ENCODE data around the gene FBXW4.

FBXW4 gene

DNA sequence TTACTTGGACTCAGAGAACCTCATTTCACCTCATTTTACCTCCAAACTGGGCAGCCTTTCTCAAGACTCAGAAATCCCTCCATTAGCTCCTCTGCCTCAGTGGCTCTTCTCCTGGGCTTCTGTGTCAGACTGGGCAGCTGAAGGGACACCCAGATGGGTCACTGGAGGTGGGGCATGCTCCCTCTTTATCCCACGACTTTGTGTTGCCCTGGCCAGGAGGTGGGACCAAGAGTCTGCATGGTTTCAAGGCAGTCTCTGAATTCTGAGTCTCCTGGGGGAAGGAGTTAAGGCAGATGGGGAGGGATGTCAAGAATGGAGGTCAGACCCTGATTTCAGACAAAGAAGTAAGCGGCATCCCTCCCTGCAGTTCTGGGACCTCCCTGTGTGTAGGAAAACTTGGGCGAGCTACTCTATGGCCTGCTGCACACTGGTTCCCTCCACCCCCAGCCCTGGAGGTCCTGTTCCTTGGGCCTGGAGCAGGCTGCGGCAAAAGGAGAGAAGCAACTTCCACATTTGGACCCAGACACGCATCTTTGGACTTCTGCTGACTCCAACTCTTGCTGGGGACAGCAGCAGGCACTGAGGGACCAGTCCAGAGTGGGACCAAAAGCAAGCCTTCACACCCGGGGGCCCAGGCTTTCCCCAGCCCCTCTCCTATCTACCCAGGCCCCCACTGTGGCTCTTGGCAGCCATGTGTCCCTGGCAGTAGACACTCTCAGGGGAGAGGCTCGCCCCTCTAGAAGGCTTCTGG, 117.7 kb downstream of the FBXW4 start:
- no peak for DNase-seq

DNA sequence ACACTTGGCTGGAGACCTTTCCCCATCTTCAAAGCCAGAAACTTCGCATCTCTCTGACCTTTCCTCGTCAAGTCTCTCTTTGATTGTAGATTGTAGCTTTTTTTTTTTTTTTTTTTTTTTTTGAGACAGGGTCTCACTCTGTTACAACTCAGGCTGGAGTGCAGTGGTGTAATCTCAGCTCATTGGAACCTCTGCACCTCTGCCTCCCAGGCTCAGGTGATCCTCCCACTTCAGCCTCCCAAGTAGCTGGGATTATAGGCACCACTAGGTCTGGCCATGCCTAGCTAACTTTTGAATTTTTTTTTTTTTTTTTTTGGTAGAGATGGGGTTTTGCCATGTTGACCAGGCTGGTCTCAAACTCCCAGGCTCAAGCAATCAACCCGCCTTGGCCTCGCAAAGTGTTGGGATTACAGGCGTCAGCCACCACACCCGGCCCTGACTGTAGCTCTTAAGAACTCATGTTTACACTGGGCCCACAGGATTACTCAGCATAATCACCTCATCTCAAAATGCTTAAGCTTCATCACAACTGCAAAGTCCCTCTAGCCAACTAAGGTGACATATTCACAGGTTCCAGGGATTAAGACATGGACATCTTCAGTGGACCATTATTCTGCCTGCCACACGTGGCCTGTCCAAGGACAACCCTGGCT, 118.6 kb downstream of the FBXW4 start:
- DNase-seq: no peak

DNA sequence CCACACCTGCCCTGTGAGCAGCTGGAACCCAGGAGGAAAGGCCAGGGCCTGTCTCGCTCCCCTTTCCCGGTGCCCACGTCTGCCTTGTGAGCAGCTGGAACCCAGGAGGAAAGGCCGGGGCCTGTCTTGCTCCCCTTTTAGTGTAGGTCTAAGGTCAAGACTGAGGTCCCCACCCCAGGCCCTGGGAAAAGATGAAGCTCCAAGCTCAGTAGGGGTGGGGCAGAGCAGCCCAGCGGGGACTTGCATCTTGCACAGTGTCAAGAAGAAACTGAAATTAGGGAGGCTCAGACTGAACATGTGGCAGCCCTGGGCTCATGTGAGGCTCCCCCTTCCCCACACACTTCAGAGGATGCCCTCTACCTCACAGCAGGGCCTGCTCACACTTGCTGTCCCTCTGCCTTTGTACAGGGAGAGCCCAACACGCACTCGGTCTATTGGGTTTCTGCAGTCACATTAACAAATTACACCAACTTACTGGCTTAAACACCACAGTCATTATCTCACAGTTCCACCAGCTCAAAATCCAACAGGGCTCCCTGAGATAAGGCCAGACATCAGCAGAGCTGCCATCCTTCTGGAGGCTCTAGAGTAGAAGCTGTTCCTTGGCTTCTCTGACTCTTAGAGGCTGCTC, 119.3 kb downstream of the FBXW4 start:
- no peak for DNase-seq

DNA sequence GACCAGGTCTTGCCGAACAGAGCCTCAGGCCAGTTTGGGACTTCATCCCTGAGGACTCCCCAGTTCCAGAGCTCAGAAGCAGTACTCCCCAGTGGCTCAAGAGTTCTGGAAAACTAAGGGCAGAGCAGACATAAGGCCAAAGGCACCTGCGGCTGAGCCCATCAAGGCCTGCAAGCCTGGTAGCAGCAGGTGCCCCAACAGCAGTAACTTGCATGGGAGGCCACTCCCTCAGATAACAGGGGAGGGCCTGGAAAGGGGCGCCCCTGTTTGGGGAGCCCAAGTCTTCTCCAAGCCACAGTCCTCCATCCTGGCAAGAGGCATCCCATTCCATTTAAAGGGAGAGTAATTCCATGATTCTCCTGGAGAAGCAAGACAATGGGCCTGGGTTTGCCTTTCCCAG, 119.9 kb downstream of the FBXW4 start:
- no peak for DNase-seq

DNA sequence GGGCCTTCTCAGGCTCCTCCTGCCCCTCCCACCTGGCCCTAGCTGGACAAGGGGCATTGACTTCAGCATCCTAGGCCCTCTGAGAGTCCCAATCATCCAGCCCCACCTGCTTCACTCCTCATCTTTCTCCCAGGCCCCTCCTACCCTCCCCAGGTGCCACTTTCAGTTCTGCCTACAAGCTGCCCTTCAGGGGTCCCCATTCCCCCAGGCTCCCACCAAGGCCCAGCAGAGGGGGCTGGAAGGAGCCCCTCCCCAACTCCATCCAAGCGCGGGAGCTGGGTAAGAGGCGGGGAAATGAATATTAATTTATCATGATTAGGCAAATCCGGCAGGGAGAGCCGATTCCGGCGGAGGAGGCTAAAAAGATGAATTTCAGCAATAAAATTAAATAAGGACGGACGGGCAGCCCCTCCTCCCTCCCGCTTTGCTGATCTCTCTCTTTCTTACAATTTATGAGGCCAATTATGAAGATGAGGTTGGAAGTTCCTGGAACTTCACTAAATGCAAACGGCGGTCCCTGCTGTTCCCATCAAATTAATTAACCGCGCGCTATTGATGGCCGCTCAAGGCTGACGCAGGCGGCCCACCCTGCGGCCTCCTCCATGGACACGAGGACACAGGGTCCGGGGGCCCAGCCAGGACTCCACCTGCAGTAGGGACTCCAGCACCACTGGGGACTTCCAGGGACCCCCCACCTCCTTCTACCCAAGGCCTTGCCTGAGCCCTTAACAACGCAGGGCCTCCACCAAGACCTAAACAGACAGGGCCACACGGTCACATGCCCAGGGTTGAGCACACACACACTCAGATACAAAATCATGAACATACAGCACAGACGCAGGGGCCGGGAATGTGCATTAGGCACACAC, 120.9 kb downstream of the FBXW4 start:
- DNase-seq: no peak

DNA sequence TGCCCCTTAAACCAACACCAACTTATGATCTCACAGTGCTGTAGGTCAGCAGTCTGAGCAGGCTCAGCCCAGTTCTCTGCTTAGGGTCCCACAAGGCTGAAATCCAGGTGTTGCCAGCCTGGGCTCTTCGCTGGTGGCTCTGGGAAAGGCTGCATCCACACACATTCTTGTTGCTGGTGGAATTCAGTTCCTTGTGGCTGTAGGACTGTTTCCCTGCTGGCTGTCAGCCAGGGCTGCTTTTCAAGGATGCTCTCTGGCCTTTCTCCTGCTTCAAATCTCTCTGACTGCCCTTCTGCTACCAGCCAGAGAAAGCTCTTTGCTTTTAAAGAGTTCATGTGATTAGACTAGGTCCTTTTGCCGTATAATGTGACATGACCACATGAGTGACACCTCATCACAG, 122.2 kb downstream of the FBXW4 start:
- DNase-seq: no peak

DNA sequence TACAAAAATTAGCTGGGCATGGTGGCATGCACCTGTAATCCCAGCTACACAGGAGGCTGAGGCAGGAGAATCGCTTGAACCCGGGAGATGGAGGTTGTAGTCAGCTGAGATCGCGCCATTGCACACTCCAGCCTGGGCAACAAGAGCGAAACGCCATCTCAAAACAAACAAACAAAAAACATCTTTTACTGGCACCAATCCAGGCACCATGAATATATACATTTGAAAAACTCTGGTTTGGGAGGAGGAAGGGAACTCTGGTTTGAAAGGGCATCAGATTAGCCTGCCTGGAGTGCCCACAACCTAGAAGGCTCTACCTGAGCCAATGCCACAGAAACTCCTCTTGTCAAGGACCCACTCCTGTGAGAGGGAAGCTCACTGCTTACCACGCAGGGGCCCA, 122.8 kb downstream of the FBXW4 start:
- no peak for DNase-seq

GRCh38 chr10:101571271-101571925, 123.6 kb downstream of the FBXW4 start:
- DNase-seq: no peak

DNA sequence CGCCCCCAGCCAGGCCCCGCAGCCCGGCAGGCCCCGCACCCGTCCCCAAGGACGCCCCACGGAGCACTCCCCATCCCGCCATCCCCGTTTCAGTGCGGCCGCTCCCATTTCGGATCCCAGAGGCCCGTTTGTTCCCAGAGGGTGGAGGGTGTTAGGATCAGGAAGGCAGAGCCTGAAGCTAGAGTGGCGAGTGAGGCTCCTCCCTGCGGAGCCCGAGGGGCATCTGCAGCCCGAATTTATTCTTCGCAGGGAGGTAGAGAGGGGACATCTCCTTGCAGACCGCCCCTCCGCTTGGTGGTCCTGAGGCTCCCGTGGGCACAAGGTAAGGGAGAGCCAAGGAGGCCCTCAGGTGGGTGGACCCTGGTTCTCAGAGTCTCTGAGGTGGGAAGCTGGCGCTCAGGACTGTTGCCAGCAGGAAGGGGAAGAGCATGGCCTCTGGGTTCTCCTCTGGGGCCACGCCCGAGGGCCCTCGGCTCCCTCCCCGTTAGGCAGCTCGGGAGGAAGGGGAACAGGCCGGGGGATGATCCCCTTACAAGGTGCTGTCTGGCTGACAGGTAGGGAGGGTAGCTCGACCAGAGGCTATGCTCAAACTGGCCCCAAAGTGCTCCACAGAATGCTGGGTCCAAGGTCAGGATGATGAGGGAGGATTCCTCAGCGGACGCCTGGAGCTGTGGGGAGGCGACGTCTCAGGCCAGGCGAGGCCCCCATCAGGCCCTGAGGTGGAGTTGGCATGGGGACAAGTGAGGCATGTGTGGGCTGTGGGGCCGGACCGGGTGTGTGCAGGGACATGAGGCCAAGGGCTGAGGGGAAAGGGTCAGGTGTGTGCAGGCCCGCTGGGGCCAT, 124.3 kb downstream of the FBXW4 start:
- no peak for DNase-seq

DNA sequence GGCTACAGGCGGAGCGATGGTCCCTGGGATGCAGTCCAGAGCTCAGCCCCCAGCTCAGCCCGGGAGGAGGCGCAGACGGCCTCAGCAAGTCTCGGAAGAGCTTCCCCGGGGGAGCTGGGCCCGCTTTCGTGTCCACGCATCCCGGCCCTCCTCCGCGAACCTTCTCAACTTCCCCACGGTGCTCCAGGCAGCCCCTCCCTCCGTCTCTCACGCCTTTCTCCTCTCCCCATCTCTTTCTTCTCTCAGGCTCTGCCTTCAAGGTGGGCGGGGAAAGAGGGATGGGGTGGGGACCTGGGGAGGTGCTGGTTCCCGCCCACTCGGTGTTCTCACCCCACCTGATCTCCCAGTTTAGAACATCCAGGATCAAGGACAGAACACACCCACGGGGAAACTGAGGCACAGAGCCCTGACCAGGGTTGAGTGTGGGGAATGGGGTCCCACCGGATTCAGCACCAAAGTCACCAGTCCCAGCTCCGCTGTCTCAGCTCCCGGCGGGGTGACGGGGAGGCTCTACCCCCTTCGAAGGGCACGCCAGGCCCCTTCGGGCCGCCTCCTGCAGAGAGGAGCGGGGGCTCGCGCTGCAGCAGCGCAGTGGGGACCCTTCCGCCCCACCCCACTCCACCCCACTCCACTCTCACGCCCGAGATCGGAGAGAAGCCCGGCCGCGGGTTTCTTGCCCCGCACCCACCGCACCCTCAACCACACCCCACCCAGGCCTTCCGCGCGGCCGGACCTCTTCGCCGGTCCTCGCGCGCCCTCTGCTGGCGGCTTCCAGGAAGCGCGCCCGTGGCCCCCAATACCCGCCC, 125.1 kb downstream of the FBXW4 start:
- DNase-seq: peak; percentile 61 to 79 (median 66)

GRCh38 chr10:101569323-101569621, 125.7 kb downstream of the FBXW4 start:
- DNase-seq: no peak

DNA sequence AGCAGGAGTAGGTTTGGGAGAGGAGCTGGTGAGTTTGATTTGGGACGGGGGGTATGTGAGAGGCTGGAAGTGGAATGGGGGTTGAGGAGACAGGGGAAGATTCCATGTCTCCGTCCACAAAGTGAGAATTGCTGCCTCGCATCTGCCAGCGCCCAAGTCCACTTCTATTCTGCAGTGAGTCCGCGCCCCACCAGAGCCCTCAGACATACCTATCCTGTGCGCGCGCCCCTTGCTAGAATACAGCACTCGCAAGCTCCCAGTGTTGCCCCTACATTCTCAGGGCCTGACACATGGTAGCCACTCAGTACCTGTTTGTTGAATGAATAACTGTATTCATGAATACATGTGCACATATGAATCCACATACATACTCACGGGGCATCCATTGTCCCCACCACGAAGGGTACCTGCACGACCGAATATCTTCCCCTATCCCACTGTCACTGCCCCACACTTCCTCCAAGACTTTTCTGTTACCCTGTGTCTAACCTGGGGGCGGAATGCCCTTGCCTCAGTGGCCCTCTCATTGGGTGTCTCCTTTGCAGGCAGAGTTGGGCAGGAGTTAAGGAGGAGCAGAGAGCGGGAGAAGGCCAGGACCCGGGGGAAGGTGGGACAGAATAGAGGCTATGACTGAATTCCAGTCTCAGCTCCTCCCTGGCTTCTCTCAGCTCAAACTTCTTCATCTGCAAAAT, 126.8 kb downstream of the FBXW4 start:
- DNase-seq: no peak

GRCh38 chr10:101567165-101568006, 127.6 kb downstream of the FBXW4 start:
- DNase-seq: no peak

GRCh38 chr10:101566333-101567164, 128.4 kb downstream of the FBXW4 start:
- no peak for DNase-seq

DNA sequence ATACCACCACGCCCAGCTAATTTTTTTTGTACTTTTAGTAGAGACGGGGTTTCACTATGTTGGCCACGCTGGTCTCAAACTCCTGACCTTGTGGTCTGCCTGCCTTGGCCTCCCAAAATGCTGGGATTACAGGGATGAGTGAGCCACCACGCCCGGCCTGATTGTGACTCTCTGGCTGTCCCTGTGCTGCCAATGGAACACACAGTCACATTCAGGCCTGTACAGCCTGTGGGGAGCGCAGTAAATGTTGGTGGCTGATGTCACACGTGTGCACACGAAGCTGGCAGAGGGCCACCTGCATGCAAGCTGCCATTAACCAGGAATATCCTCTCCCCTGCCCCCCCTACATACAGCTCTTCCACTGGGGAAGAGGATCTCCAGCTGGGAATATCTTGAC, 129.0 kb downstream of the FBXW4 start:
- DNase-seq: no peak

DNA sequence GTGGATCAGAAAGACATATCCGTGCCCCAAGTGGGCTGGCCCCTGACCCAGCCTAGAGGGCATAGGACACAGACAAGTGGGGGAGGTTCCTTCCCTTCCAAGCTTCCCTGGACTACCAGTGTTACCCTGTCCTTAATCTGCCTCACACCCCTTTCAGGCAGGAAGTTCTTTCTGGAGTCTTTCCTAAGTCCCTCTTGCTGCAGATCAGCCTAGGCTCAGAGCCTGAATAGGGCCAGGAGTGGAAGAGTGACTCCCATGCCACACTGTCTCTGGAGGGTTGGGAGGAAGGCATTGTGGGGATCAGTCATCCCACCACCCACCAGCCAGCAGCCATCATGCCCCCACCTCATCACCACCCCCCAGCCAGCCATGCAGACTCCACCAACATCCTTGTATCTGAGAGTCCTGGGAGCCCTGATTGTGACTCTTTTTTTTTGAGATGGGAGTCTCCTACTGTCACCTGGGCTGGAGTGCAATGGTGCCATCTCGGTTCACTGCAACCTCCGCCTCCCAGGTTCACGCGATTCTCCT, 129.5 kb downstream of the FBXW4 start:
- DNase-seq: no peak

GRCh38 chr10:101564490-101564991, 130.4 kb downstream of the FBXW4 start:
- DNase-seq: no peak

GRCh38 chr10:101563497-101564040, 131.4 kb downstream of the FBXW4 start:
- DNase-seq: no peak
